ENCODE results near the gene C4BPB. TPM values are rescaled to one million over a fixed set of nuclear protein-coding genes. Genes with fewer than 3 reads are reported as not detected.

The C4BPB gene
- total and polyA plus RNA-seq, 2 of the 13 experiments (the other 11 are each of a cell fraction or from before 2014, with no cell fraction given), result 155 to 266 TPM

DNA sequence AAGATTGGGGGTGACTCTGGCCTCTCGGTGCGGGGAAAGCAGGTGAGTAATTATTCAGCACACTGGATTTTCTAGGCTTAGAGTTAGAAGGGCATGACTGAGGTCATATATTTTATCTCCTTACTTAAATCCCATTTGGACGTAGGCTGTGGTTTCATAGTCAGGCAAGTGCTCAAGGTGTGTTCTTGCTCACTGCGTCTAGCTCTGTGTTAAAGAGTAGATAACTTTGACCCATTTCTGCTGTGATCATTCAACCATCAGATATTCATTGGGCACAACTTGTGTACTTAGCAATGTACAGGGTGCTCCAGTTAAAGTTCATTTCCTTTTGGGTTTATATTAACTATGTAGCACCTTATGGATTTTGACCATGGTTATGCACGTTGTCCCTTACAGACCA lies 21.0 kb upstream of the C4BPB start (continued):
- TF ChIP-seq, protein P1, sequence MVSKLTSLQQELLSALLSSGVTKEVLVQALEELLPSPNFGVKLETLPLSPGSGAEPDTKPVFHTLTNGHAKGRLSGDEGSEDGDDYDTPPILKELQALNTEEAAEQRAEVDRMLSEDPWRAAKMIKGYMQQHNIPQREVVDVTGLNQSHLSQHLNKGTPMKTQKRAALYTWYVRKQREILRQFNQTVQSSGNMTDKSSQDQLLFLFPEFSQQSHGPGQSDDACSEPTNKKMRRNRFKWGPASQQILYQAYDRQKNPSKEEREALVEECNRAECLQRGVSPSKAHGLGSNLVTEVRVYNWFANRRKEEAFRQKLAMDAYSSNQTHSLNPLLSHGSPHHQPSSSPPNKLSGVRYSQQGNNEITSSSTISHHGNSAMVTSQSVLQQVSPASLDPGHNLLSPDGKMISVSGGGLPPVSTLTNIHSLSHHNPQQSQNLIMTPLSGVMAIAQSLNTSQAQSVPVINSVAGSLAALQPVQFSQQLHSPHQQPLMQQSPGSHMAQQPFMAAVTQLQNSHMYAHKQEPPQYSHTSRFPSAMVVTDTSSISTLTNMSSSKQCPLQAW (CRISPR knock-in tag; IDR thresholded peaks at IDR 0.05), result no peak
- TF ChIP-seq SNAPC2 (CRISPR knock-in tag; IDR thresholded peaks at IDR 0.05) (no peak), ZNF749 (CRISPR knock-in tag; IDR thresholded peaks at IDR 0.05; ENCODE audit: borderline replicate concordance) (no peak), CBX5 (CRISPR knock-in tag; IDR thresholded peaks at IDR 0.05; ENCODE audit: borderline replicate concordance) (no peak), ZNF292 (CRISPR knock-in tag; IDR thresholded peaks at IDR 0.05; ENCODE audit: borderline replicate concordance, low read depth) (no peak), PPARG (CRISPR knock-in tag; conservative IDR thresholded peaks at IDR 0.05) (peak; percentile 77; the same call in 1 of the 2 replicates), RBAK (CRISPR knock-in tag; IDR thresholded peaks at IDR 0.05) (no peak)
- TF ChIP-seq, protein P2, sequence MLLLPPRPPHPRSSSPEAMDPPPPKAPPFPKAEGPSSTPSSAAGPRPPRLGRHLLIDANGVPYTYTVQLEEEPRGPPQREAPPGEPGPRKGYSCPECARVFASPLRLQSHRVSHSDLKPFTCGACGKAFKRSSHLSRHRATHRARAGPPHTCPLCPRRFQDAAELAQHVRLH (CRISPR knock-in tag; IDR thresholded peaks at IDR 0.05; ENCODE audit: borderline replicate concordance, low read depth), result no peak
- TF ChIP-seq, protein P3, sequence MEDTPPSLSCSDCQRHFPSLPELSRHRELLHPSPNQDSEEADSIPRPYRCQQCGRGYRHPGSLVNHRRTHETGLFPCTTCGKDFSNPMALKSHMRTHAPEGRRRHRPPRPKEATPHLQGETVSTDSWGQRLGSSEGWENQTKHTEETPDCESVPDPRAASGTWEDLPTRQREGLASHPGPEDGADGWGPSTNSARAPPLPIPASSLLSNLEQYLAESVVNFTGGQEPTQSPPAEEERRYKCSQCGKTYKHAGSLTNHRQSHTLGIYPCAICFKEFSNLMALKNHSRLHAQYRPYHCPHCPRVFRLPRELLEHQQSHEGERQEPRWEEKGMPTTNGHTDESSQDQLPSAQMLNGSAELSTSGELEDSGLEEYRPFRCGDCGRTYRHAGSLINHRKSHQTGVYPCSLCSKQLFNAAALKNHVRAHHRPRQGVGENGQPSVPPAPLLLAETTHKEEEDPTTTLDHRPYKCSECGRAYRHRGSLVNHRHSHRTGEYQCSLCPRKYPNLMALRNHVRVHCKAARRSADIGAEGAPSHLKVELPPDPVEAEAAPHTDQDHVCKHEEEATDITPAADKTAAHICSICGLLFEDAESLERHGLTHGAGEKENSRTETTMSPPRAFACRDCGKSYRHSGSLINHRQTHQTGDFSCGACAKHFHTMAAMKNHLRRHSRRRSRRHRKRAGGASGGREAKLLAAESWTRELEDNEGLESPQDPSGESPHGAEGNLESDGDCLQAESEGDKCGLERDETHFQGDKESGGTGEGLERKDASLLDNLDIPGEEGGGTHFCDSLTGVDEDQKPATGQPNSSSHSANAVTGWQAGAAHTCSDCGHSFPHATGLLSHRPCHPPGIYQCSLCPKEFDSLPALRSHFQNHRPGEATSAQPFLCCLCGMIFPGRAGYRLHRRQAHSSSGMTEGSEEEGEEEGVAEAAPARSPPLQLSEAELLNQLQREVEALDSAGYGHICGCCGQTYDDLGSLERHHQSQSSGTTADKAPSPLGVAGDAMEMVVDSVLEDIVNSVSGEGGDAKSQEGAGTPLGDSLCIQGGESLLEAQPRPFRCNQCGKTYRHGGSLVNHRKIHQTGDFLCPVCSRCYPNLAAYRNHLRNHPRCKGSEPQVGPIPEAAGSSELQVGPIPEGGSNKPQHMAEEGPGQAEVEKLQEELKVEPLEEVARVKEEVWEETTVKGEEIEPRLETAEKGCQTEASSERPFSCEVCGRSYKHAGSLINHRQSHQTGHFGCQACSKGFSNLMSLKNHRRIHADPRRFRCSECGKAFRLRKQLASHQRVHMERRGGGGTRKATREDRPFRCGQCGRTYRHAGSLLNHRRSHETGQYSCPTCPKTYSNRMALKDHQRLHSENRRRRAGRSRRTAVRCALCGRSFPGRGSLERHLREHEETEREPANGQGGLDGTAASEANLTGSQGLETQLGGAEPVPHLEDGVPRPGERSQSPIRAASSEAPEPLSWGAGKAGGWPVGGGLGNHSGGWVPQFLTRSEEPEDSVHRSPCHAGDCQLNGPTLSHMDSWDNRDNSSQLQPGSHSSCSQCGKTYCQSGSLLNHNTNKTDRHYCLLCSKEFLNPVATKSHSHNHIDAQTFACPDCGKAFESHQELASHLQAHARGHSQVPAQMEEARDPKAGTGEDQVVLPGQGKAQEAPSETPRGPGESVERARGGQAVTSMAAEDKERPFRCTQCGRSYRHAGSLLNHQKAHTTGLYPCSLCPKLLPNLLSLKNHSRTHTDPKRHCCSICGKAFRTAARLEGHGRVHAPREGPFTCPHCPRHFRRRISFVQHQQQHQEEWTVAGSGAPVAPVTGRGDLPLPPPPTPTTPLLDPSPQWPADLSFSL (CRISPR knock-in tag; IDR thresholded peaks at IDR 0.05), result peak; percentile 56; the same call in 1 of the 2 replicates
- TF ChIP-seq, protein P4, sequence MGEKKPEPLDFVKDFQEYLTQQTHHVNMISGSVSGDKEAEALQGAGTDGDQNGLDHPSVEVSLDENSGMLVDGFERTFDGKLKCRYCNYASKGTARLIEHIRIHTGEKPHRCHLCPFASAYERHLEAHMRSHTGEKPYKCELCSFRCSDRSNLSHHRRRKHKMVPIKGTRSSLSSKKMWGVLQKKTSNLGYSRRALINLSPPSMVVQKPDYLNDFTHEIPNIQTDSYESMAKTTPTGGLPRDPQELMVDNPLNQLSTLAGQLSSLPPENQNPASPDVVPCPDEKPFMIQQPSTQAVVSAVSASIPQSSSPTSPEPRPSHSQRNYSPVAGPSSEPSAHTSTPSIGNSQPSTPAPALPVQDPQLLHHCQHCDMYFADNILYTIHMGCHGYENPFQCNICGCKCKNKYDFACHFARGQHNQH (CRISPR knock-in tag; IDR thresholded peaks at IDR 0.05), result no peak
